H1 (cell line): ENCODE data around the gene GPLD1. TPM values are rescaled to one million over a fixed set of nuclear protein-coding genes. Genes with fewer than 3 reads are reported as not detected.

Experiments
- CBX8 ChIP-seq: fragments of 300-800, 300-1000 bp; sonication (generic); IDR thresholded peaks from 2 replicates; pipeline ENCODE4 v1.7.1; 2016; ENCODE audit warnings: low read depth, low read length, borderline replicate concordance
- polyA plus RNA-seq, 7 experiments: library from polyadenylated mRNA; depleted of rRNA in 3 of 7; stranded (reverse) in 5 of 7; unstranded in 2 of 7; fragments of >200 nt in 5 of 7; fragments of 200-250 nt in 2 of 7; gene quantifications; 1 replicate in 5 of 7; 2 replicates in 1 of 7; 4 replicates in 1 of 7; pipeline versions ENCODE4 v1.2.1 to v1.2.3, GENCODE V29; 2011 to 2013; ENCODE audit warnings: missing spikeins in 2 of 7, mixed read lengths in 2 of 7
- total RNA-seq: library from RNA; stranded (reverse); fragmentation: NEBNext Ultra II Directional; extraction: Animal tissue kit (Norgen Biotek cat#: 25700); gene quantifications from 2 replicates; pipeline ENCODE4 v1.2.1, GENCODE V29; 2021

Gene GPLD1
- total and polyA plus RNA-seq, 2 of the 8 experiments (the other 6 are each of a cell fraction or from before 2014, with no cell fraction given), result 3.7 to 5.3 TPM

DNA sequence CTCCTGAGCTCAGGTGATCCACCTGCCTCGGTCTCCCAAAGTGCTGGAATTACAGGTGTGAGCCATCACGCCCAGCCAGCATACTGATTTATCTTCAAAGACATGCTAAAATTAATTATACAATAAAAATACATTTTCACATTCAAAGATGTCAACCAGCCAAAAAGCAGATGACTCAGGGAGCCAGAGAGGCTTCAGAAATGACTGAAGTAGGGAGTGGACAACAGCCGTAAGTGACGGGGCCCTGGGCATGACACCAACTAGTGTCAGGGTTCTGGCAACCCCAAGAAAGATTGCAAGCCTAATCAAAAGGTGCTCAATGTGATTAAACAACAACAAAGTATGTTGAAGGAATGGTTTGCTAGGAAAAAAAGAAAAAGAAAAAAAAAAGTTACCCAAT is 28.4 kb downstream of the GPLD1 start (continued):
- TF ChIP-seq CBX8, result no peak
- TF ChIP-seq, all 59 proteins: peak for 0
